Hepatocyte (in vitro differentiated cells): Measurements from ENCODE around the gene ZNF700. TPM values are rescaled to one million over a fixed set of nuclear protein-coding genes. Genes with fewer than 3 reads are reported as not detected.
"Not testable (repeated sequence)": the region's sequence is repeated elsewhere in the genome, so short reads cannot be mapped to it uniquely, and the experiment has no call there.

Experiments used
- DNase-seq: peaks from one replicate; pipeline ENCODE4 v3.0.0-alpha.2; 2016; ENCODE audit warnings: low spot score
- H2AFZ ChIP-seq: fragments of 200-600 bp; sonication (generic); 2 replicates; pipeline ENCODE4 v1.6.0; 2016; ENCODE audit warnings: antibody characterized with exemption, mild to moderate bottlenecking
- H3K27ac ChIP-seq: fragments of 200-600 bp; sonication (generic); 2 replicates; pipeline ENCODE4 v1.5.1; 2016; ENCODE audit warnings: mild to moderate bottlenecking
- H3K27me3 ChIP-seq: fragments of 200-600 bp; sonication (generic); 2 replicates; pipeline ENCODE4 v1.6.1; 2016
- H3K36me3 ChIP-seq: fragments of 200-600 bp; sonication (generic); replicated peaks from 2 replicates; pipeline ENCODE4 v1.5.1; 2016; ENCODE audit warnings: low read depth; ENCODE audit not compliant: insufficient read depth
- H3K4me1 ChIP-seq: fragments of 200-600 bp; sonication (generic); 2 replicates; pipeline ENCODE4 v1.5.1; 2016; ENCODE audit warnings: mild to moderate bottlenecking, moderate library complexity; ENCODE audit not compliant: insufficient read depth
- H3K4me2 ChIP-seq: fragments of 200-600 bp; sonication (generic); 2 replicates; pipeline ENCODE4 v1.6.0; 2016
- H3K4me3 ChIP-seq: fragments of 200-600 bp; sonication (generic); 2 replicates; pipeline ENCODE4 v1.5.1; 2016; ENCODE audit warnings: mild to moderate bottlenecking
- H3K79me2 ChIP-seq: fragments of 200-600 bp; sonication (generic); 2 replicates; pipeline ENCODE4 v1.6.0; 2017; ENCODE audit warnings: mild to moderate bottlenecking
- H3K9me2 ChIP-seq: fragments of 200-600 bp; sonication (generic); replicated peaks from 2 replicates; pipeline ENCODE4 v1.6.0; 2017; ENCODE audit warnings: mild to moderate bottlenecking; ENCODE audit not compliant: insufficient read depth
- H3K9me3 ChIP-seq: fragments of 200-600 bp; sonication (generic); 2 replicates; pipeline ENCODE4 v1.5.1; 2016; ENCODE audit warnings: low read depth, mild to moderate bottlenecking
- H4K20me1 ChIP-seq: fragments of 200-600 bp; sonication (generic); 2 replicates; pipeline ENCODE4 v1.6.0; 2016; ENCODE audit warnings: mild to moderate bottlenecking; ENCODE audit not compliant: insufficient read depth, poor library complexity, severe bottlenecking
- CTCF ChIP-seq: fragments of 200-600 bp; sonication (generic); IDR thresholded peaks from 2 replicates; pipeline ENCODE4 v1.5.1; 2016; ENCODE audit warnings: antibody characterized with exemption, mild to moderate bottlenecking; ENCODE audit not compliant: poor library complexity
- EZH2 ChIP-seq: fragments of 200-600 bp; sonication (generic); IDR thresholded peaks from 2 replicates; pipeline ENCODE4 v1.6.1; 2016; ENCODE audit warnings: antibody characterized with exemption, mild to moderate bottlenecking, borderline replicate concordance
- EZH2phosphoT487 ChIP-seq: fragments of 200-600 bp; sonication (generic); IDR thresholded peaks from one replicate; pipeline ENCODE4 v1.6.1; 2018; ENCODE audit warnings: antibody characterized with exemption, mild to moderate bottlenecking, low read depth, moderate library complexity; ENCODE audit not compliant: unreplicated experiment, severe bottlenecking
- WGBS: methylation state at CpG from one replicate; pipeline ENCODE4 v1.1.6; 2016; ENCODE audit warnings: low lambda C conversion rate; ENCODE audit errors: missing lambda C conversion rate; 5-methylcytosine and 5-hydroxymethylcytosine counted together
- polyA plus RNA-seq: library from polyadenylated mRNA; unstranded; fragments of >200 nt; fragmentation: Nextera tagmentation; extraction: Ambion mirVana; gene quantifications from 2 replicates; pipeline ENCODE4 v1.2.1, GENCODE V29; 2016
- total RNA-seq: library from RNA; depleted of rRNA; stranded (reverse); fragments of >200 nt; gene quantifications from 2 replicates; pipeline ENCODE4 v1.2.3, GENCODE V29; 2014

Gene ZNF700
- total and polyA plus RNA-seq, 2 experiments from 2014 or later = 5.6 to 11.7 TPM

DNA sequence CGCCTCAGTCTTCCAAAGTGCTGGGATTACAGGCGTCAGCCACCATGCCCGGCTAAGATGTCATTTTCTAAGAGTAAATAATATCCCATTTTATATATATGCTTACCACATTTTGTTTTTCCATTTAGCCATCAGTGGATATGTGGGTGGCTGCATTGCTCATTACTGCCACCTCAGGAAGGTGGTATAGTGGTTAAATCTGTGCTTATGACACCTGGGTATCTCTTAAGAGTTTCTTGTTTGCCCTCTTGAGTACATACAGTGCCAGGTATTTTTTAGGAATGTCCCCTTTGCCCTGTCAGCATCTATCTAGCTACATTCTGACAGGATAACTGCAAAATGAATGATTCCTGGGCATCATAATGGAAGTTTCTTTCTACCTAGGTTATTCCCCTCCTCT, 22.7 kb upstream of the ZNF700 start:
- Histone ChIP-seq H3K4me1 (no peaks in the 10 kb centered on the region), H3K27ac (no peak overlapping the region), H4K20me1 (no peaks in the 10 kb centered on the region), H3K36me3 (peaks cover 32% of the 10 kb centered on the region), H3K4me2 (no peak overlapping the region), H3K4me3 (no peak overlapping the region), H3K79me2 (peaks cover 40% of the 10 kb centered on the region), H3K9me3 (peaks cover 60% of the 10 kb centered on the region), H3K27me3 (no peaks in the 10 kb centered on the region), H2AFZ (no peak overlapping the region), H3K9me2 (no peaks in the 10 kb centered on the region)
- 98% methylated on average over 3 of the region's 3 CpGs for WGBS
- no peak for DNase-seq
- TF ChIP-seq EZH2 = no peak
- no peak for TF ChIP-seq EZH2phosphoT487
- no peak for TF ChIP-seq CTCF

- TF ChIP-seq CTCF (no peak), EZH2 (no peak), EZH2phosphoT487 (no peak)
- H3K4me3 ChIP-seq = peak overlapping the region; percentile 31
- H3K9me3 ChIP-seq = peaks cover 71% of the 10 kb centered on the region
- H3K79me2 ChIP-seq = peaks cover 14% of the 10 kb centered on the region
- no peak for DNase-seq
- H3K9me2 ChIP-seq = no peaks in the 10 kb centered on the region
- no peaks in the 10 kb centered on the region for H3K27me3 ChIP-seq
- H2AFZ ChIP-seq = no peak overlapping the region
- no peak overlapping the region for H3K27ac ChIP-seq
- no peaks in the 10 kb centered on the region for H3K4me1 ChIP-seq
- peaks cover 29% of the 10 kb centered on the region for H3K36me3 ChIP-seq
- no peak overlapping the region for H3K4me2 ChIP-seq
- H4K20me1 ChIP-seq = no peaks in the 10 kb centered on the region
- 99% methylated on average over 3 of the region's 3 CpGs for WGBS
These were observed 19.0 kb upstream of the ZNF700 start for GRCh38 chr19:11905928-11906327.

- 100% methylated on average over 1 of the region's 1 CpG for WGBS
- H3K9me3 ChIP-seq = peaks cover 58% of the 10 kb centered on the region
- H3K4me2 ChIP-seq, H3K9me2 ChIP-seq, DNase-seq, H3K27ac ChIP-seq, H3K27me3 ChIP-seq, H3K4me1 ChIP-seq, H3K4me3 ChIP-seq, H4K20me1 ChIP-seq, H2AFZ ChIP-seq, H3K36me3 ChIP-seq, H3K79me2 ChIP-seq: not testable (repeated sequence)
These were observed 13.0 kb upstream of the ZNF700 start for GRCh38 chr19:11911937-11912336.

GRCh38 chr19:11914417-11915051, 10.4 kb upstream of the ZNF700 start:
- H3K4me1 ChIP-seq, H3K79me2 ChIP-seq, DNase-seq, H4K20me1 ChIP-seq, H2AFZ ChIP-seq, H3K9me2 ChIP-seq, H3K4me3 ChIP-seq, H3K27ac ChIP-seq, H3K4me2 ChIP-seq, H3K27me3 ChIP-seq, H3K36me3 ChIP-seq: not testable (repeated sequence)
- H3K9me3 ChIP-seq = peaks cover 34% of the 10 kb centered on the region
- WGBS = 97% methylated on average over 4 of the region's 4 CpGs
